ENCODE data around the gene CYB5R3.

DNA sequence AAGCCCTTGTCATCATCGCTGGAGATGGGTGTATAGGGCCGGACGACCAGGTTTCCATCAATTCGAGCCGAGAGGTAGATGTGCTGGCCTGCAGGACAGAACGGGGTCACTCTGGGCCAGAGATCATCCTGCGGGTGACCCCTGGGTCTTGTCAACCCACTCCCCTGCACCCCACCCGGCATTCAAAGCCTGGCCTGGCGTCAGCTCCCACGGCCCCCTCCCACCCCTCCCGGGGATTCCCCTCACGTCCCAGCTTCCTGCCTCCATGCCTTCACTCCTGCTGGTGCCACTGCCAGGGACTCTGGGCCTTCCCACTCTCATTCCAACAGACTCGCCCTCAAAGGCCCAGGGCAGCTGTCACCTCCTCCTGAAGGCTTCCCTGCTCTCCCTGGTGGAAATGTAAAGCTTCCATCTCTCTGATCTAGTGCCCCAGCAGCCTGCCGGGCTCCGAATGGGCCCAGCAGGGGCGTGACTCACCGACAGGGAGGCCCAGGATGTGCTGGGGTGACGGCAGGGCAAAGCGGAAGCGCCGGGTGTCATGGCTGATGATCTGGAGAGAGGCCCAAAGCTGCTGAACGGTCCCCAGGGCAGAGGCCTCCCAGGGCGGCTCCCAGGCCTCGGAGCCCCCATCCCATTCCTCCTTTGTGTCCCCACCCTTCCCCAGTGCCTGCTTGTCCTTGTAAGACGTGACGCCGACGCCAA is 18.1 kb downstream of the CYB5R3 start:
- TF ChIP-seq RFX5 (IDR thresholded peaks at IDR 0.05) (no peak), CEBPB (IDR thresholded peaks at IDR 0.05) (no peak), POLR2A (IDR thresholded peaks at IDR 0.05; ENCODE audit: low read length) (no peak), KDM5A (IDR thresholded peaks at IDR 0.05) (no peak), SREBF2 (IDR thresholded peaks at IDR 0.05) (no peak), NFE2L2 (conservative IDR thresholded peaks at IDR 0.05; ENCODE audit: low read length) (no peak), TFCP2L1 (CRISPR knock-in tag; IDR thresholded peaks at IDR 0.05) (no peak), HDAC2 (IDR thresholded peaks at IDR 0.05) (no peak), MAZ (IDR thresholded peaks at IDR 0.05; ENCODE audit: borderline replicate concordance, low read depth, low read length) (no peak)
- TF ChIP-seq, protein P1, sequence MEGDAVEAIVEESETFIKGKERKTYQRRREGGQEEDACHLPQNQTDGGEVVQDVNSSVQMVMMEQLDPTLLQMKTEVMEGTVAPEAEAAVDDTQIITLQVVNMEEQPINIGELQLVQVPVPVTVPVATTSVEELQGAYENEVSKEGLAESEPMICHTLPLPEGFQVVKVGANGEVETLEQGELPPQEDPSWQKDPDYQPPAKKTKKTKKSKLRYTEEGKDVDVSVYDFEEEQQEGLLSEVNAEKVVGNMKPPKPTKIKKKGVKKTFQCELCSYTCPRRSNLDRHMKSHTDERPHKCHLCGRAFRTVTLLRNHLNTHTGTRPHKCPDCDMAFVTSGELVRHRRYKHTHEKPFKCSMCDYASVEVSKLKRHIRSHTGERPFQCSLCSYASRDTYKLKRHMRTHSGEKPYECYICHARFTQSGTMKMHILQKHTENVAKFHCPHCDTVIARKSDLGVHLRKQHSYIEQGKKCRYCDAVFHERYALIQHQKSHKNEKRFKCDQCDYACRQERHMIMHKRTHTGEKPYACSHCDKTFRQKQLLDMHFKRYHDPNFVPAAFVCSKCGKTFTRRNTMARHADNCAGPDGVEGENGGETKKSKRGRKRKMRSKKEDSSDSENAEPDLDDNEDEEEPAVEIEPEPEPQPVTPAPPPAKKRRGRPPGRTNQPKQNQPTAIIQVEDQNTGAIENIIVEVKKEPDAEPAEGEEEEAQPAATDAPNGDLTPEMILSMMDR (IDR thresholded peaks at IDR 0.05), result no peak
